Activated CD4-positive, alpha-beta T cell treated with anti-CD3 and anti-CD28 coated beads, Interleukin-2, amount 10 ng/mL, durations not matched to agents 24 days and 14 days (primary cell): ENCODE measurements around the gene KAT7. TPM values are rescaled to one million over a fixed set of nuclear protein-coding genes. Genes with fewer than 3 reads are reported as not detected.
"Not testable (repeated sequence)": the region's sequence is repeated elsewhere in the genome, so short reads cannot be mapped to it uniquely, and the experiment has no call there.

Experiments used
- DNase-seq: peaks from one replicate; pipeline ENCODE4 v3.0.0; 2022
- H3K27ac Mint-ChIP-seq: one replicate; pipeline ENCODE4 v1.8.0; 2022; ENCODE audit warnings: mild to moderate bottlenecking, mixed read lengths
- H3K27me3 Mint-ChIP-seq: one replicate; pipeline ENCODE4 v1.8.0; 2022; ENCODE audit warnings: mixed read lengths
- H3K36me3 Mint-ChIP-seq: one replicate; pipeline ENCODE4 v1.8.0; 2022; ENCODE audit warnings: low read depth, mild to moderate bottlenecking, mixed read lengths
- H3K4me1 Mint-ChIP-seq: one replicate; pipeline ENCODE4 v1.8.0; 2021; ENCODE audit warnings: mixed read lengths
- H3K4me3 Mint-ChIP-seq: one replicate; pipeline ENCODE4 v1.8.0; 2022; ENCODE audit warnings: mild to moderate bottlenecking, moderate library complexity, mixed read lengths
- H3K9me3 Mint-ChIP-seq: one replicate; pipeline ENCODE4 v1.8.0; 2021; ENCODE audit warnings: mixed read lengths
- intact Hi-C: fragments of 100-400 bp; cut with micrococcal nuclease; formaldehyde crosslinking; loops from one replicate; pipeline ENCODE4 v1.15.1; 2023
- total RNA-seq: library from RNA; stranded (reverse); gene quantifications from 2 replicates; pipeline ENCODE4 v1.2.3, GENCODE V29; 2022

KAT7 gene
- total RNA-seq, 1 donor from 2014 or later, result 75.2 TPM

GRCh38 chr17:49798182-49798581 is 9.7 kb downstream of the KAT7 start:
- peaks cover 61% of the 10 kb centered on the region for H3K36me3 Mint-ChIP-seq
- no peaks in the 10 kb centered on the region for H3K27me3 Mint-ChIP-seq
- no peak overlapping the region for H3K4me3 Mint-ChIP-seq
- peak overlapping the region; percentile 12 for H3K27ac Mint-ChIP-seq
- DNase-seq, result no peak
- no peaks in the 10 kb centered on the region for H3K9me3 Mint-ChIP-seq
- H3K4me1 Mint-ChIP-seq, result peaks cover 26% of the 10 kb centered on the region
- intact Hi-C loops, result no loop called here

GRCh38 chr17:49798738-49799137 is 10.3 kb downstream of the KAT7 start:
- DNase-seq, result no peak
- Mint-ChIP-seq H3K27me3 (no peaks in the 10 kb centered on the region), H3K4me3 (no peak overlapping the region), H3K4me1 (peaks cover 24% of the 10 kb centered on the region), H3K9me3 (no peaks in the 10 kb centered on the region), H3K27ac (no peak overlapping the region), H3K36me3 (peaks cover 58% of the 10 kb centered on the region)
- intact Hi-C loops, result no loop called here

- Mint-ChIP-seq H3K4me3 (no peak overlapping the region), H3K27ac (no peak overlapping the region), H3K27me3 (no peaks in the 10 kb centered on the region), H3K4me1 (peaks cover 9% of the 10 kb centered on the region), H3K9me3 (no peaks in the 10 kb centered on the region), H3K36me3 (peaks cover 54% of the 10 kb centered on the region)
- DNase-seq, result no peak
- intact Hi-C loops, result no loop called here
These were observed 20.6 kb downstream of the KAT7 start for GRCh38 chr17:49809056-49809455.

- Mint-ChIP-seq H3K9me3 (no peaks in the 10 kb centered on the region), H3K27ac (no peak overlapping the region), H3K27me3 (no peaks in the 10 kb centered on the region), H3K4me3 (no peak overlapping the region), H3K36me3 (peaks cover 54% of the 10 kb centered on the region), H3K4me1 (peaks cover 32% of the 10 kb centered on the region)
- intact Hi-C loops, result no loop called here
- DNase-seq, result no peak
These were observed 26.5 kb downstream of the KAT7 start for GRCh38 chr17:49814781-49815529.

GRCh38 chr17:49815761-49816281 is 27.3 kb downstream of the KAT7 start:
- no peak overlapping the region for H3K4me3 Mint-ChIP-seq
- peak overlapping the region; percentile 56 for H3K27ac Mint-ChIP-seq
- DNase-seq, result no peak
- peaks cover 36% of the 10 kb centered on the region for H3K4me1 Mint-ChIP-seq
- intact Hi-C loops, result no loop called here
- no peaks in the 10 kb centered on the region for H3K9me3 Mint-ChIP-seq
- H3K36me3 Mint-ChIP-seq, result peaks cover 54% of the 10 kb centered on the region
- no peaks in the 10 kb centered on the region for H3K27me3 Mint-ChIP-seq

GRCh38 chr17:49817993-49818392 is 29.5 kb downstream of the KAT7 start:
- Mint-ChIP-seq H3K4me3 (peak overlapping the region; percentile 16), H3K27ac (peak overlapping the region; percentile 77), H3K9me3 (no peaks in the 10 kb centered on the region), H3K36me3 (peaks cover 66% of the 10 kb centered on the region), H3K27me3 (no peaks in the 10 kb centered on the region), H3K4me1 (peaks cover 38% of the 10 kb centered on the region)
- DNase-seq, result peak; percentile 80
- intact Hi-C loops, result no loop called here

GRCh38 chr17:49819138-49819537 is 30.7 kb downstream of the KAT7 start:
- no peak for DNase-seq
- Mint-ChIP-seq H3K27me3 (no peaks in the 10 kb centered on the region), H3K4me1 (peaks cover 37% of the 10 kb centered on the region), H3K27ac (peak overlapping the region; percentile 56), H3K4me3 (peak overlapping the region; percentile 2), H3K36me3 (peaks cover 65% of the 10 kb centered on the region), H3K9me3 (no peaks in the 10 kb centered on the region)
- intact Hi-C loops, result no loop called here

- Mint-ChIP-seq H3K27me3 (no peaks in the 10 kb centered on the region), H3K27ac (no peak overlapping the region), H3K4me3 (no peak overlapping the region), H3K9me3 (no peaks in the 10 kb centered on the region), H3K4me1 (peaks cover 36% of the 10 kb centered on the region), H3K36me3 (peaks cover 61% of the 10 kb centered on the region)
- DNase-seq, result no peak
- intact Hi-C loops, result no loop called here
These were observed 31.2 kb downstream of the KAT7 start for GRCh38 chr17:49819651-49820050.

- DNase-seq, result no peak
- peaks cover 63% of the 10 kb centered on the region for H3K36me3 Mint-ChIP-seq
- no peak overlapping the region for H3K4me3 Mint-ChIP-seq
- no peaks in the 10 kb centered on the region for H3K9me3 Mint-ChIP-seq
- H3K27me3 Mint-ChIP-seq, result no peaks in the 10 kb centered on the region
- peaks cover 32% of the 10 kb centered on the region for H3K4me1 Mint-ChIP-seq
- H3K27ac Mint-ChIP-seq, result no peak overlapping the region
- intact Hi-C loops, result no loop called here
These were observed 32.3 kb downstream of the KAT7 start for GRCh38 chr17:49820773-49821172.

GRCh38 chr17:49821466-49821865 is 33.0 kb downstream of the KAT7 start:
- Mint-ChIP-seq H3K27me3 (no peaks in the 10 kb centered on the region), H3K27ac (peak overlapping the region; percentile 51), H3K9me3 (no peaks in the 10 kb centered on the region), H3K36me3 (peaks cover 65% of the 10 kb centered on the region), H3K4me1 (peaks cover 29% of the 10 kb centered on the region), H3K4me3 (no peak overlapping the region)
- intact Hi-C loops, result no loop called here
- DNase-seq, result no peak

- Mint-ChIP-seq H3K27me3 (no peaks in the 10 kb centered on the region), H3K36me3 (peaks cover 61% of the 10 kb centered on the region), H3K4me1 (peaks cover 28% of the 10 kb centered on the region), H3K4me3 (no peak overlapping the region), H3K9me3 (no peaks in the 10 kb centered on the region), H3K27ac (no peak overlapping the region)
- no peak for DNase-seq
- intact Hi-C loops, result no loop called here
These were observed 33.4 kb downstream of the KAT7 start for GRCh38 chr17:49821916-49822315.

- Mint-ChIP-seq H3K27me3 (no peaks in the 10 kb centered on the region), H3K9me3 (no peaks in the 10 kb centered on the region), H3K36me3 (peaks cover 61% of the 10 kb centered on the region), H3K27ac (no peak overlapping the region), H3K4me3 (no peak overlapping the region), H3K4me1 (peaks cover 20% of the 10 kb centered on the region)
- intact Hi-C loops, result no loop called here
- DNase-seq, result no peak
These were observed 34.3 kb downstream of the KAT7 start for GRCh38 chr17:49822829-49823228.

- Mint-ChIP-seq H3K27me3 (no peaks in the 10 kb centered on the region), H3K36me3 (peaks cover 63% of the 10 kb centered on the region), H3K27ac (no peak overlapping the region)
These were observed 35.1 kb downstream of the KAT7 start for GRCh38 chr17:49823614-49824013.

GRCh38 chr17:49825645-49826044 is 37.2 kb downstream of the KAT7 start:
- Mint-ChIP-seq H3K4me1 (peaks cover 6% of the 10 kb centered on the region), H3K9me3 (no peaks in the 10 kb centered on the region), H3K4me3 (no peak overlapping the region), H3K27ac (no peak overlapping the region), H3K36me3 (peaks cover 67% of the 10 kb centered on the region), H3K27me3 (no peaks in the 10 kb centered on the region)
- intact Hi-C loops, result no loop called here
- DNase-seq, result no peak

More at GRCh38 chr17:49823614-49824013, 35.1 kb downstream of the KAT7 start:
- H3K4me1 Mint-ChIP-seq, result peaks cover 14% of the 10 kb centered on the region
- no peaks in the 10 kb centered on the region for H3K9me3 Mint-ChIP-seq
- no peak for DNase-seq
- no peak overlapping the region for H3K4me3 Mint-ChIP-seq
- intact Hi-C loops, result no loop called here

- Mint-ChIP-seq H3K27ac (peak overlapping the region; percentile 31), H3K36me3 (peaks cover 58% of the 10 kb centered on the region)
- H3K9me3 Mint-ChIP-seq, H3K4me3 Mint-ChIP-seq, H3K27me3 Mint-ChIP-seq, DNase-seq, H3K4me1 Mint-ChIP-seq, intact Hi-C loops: not testable (repeated sequence)
These were observed 39.8 kb downstream of the KAT7 start for GRCh38 chr17:49828325-49828724.
